ENCODE results near the gene FAM162B. TPM values are rescaled to one million over a fixed set of nuclear protein-coding genes. Genes with fewer than 3 reads are reported as not detected.

The FAM162B gene
- 25.5 TPM in 1 of 2 replicates, not detected in the other for total RNA-seq

DNA sequence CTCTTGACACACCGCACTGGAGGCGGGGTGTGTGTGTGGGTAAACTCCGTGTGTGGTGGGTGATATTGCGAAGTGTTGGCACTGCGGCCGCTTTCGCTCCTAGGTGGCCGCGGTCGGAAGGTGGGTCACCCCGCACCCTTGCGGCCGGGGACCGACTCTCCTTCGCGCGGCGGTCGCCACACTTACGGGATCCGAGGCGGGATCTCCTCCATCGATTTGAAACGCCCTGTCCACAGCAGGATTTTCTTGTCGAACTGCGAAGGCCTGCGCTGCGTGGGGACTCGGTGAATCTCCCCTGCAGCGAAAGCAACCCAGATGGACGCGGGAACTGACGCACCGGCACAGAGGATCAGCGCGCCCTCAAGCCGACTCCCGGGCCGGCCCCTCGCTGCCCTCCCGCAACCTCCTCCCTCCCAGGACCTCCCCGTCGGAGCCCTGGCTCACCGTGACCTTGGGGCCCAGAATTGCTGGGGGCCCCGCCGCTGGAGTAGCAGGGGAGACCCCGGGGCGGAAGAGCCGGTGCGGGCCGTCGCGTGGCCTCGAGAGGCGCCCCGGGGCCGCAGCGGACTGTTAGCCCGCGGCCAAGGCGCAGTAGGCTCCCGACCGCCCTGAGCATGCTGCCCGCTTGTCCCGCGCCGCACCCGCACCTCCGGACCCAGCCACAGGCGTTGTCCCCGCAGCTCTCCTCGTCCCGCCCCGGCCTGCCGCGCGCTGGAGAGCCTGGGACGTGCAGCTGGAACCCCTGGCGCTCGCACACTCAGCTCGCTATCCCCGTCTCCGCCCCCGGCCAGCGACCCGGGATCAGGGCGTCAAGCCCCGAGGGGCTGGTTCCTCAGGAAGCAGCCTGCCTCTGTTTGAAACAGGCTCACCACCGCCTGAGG is at the start of gene FAM162B:
Gene FAM162B (minus strand): TSS at position 759 of the 881 bp plus-strand sequence. CDS start 143 bp downstream, at position 616.

Other genes starting within 250 kb of the FAM162B start
- gene TRAPPC3L, start 220.0 kb downstream of the FAM162B start, total RNA-seq = under 0.01 TPM in 1 of 2 replicates, not detected in the other
- 0.14 TPM in 1 of 2 replicates, not detected in the other for gene CALHM4, start 212.0 kb downstream of the FAM162B start, total RNA-seq
- gene RWDD1, start 194.2 kb downstream of the FAM162B start, total RNA-seq = 26.9 and 30.6 TPM in 2 replicates
- 0.22 and 0.43 TPM in 2 replicates for gene RSPH4A, start 149.2 kb downstream of the FAM162B start, total RNA-seq
- gene ZUP1, start 97.0 kb downstream of the FAM162B start, total RNA-seq = 7.2 and 12.5 TPM in 2 replicates
- gene KPNA5, start 84.5 kb downstream of the FAM162B start, total RNA-seq = 8.4 and 8.5 TPM in 2 replicates
- gene GPRC6A, start 63.4 kb upstream of the FAM162B start, total RNA-seq = 0.14 TPM in 1 of 2 replicates, not detected in the other
- not detected in 2 replicates for gene RFX6, start 111.5 kb upstream of the FAM162B start, total RNA-seq